COLO668 (cell line): ENCODE results near the gene CALCOCO2.

Experiments
- DNase-seq: peaks from one replicate; lab custom pipeline; 2025; ENCODE audit not compliant: unreplicated experiment; lab: John Stamatoyannopoulos, UW

CALCOCO2 gene

GRCh38 chr17:48912476-48912875, 81.6 kb downstream of the CALCOCO2 start:
- DNase-seq: no peak
